Metanephros (tissue), 2 donors: ENCODE results near the gene ABAT. TPM values are rescaled to one million over a fixed set of nuclear protein-coding genes. Genes with fewer than 3 reads are reported as not detected.

ENCODE experiments used
- small RNA-seq: library from RNA; depleted of rRNA; stranded (forward); fragments of <200 nt; gene quantifications from one replicate; pipeline ENCODE3, GENCODE V24; 2014; ENCODE audit warnings: low replicate concordance
- total RNA-seq: library from RNA; depleted of rRNA; stranded (reverse); fragments of >200 nt; gene quantifications from one replicate; pipeline ENCODE4 v1.2.3, GENCODE V29; 2014

Gene ABAT
- total RNA-seq, result 29.8 TPM

GRCh38 chr16:8674413-8675022, at the start of gene ABAT:
TSS of gene ABAT (plus strand) at chr16:8674617. CDS start at chr16:8735740, 61,123 bp downstream.

GRCh38 chr16:8797364-8798173, 123.2 kb downstream of the ABAT start, which contains the start of the genes PMM2 and TMEM186:
TSS of gene PMM2 (plus strand) at chr16:8797839. CDS start at chr16:8797883, 44 bp downstream.
TSS of gene TMEM186 (minus strand) at chr16:8797639. CDS start at chr16:8797614, 25 bp downstream.

Small RNAs within 50 kb of the gene (small RNA-seq; reads per million reads assigned to genes)
- gene AC007224.1 (not detected), gene RN7SL743P (not detected), gene RNU7-63P (not detected)

Other genes with a start within 250 kb of the ABAT start
- not detected for gene TMEM114, start 84.1 kb upstream of the ABAT start, total RNA-seq
- gene METTL22, start 52.9 kb upstream of the ABAT start, total RNA-seq, result 42.9 TPM
- gene TMEM186, start 123.0 kb downstream of the ABAT start, total RNA-seq, result 8.4 TPM
- gene PMM2, start 123.2 kb downstream of the ABAT start, total RNA-seq, result 19.8 TPM
- 81.0 TPM for gene CARHSP1, start 194.4 kb downstream of the ABAT start, total RNA-seq
- gene LITAFD, start 207.7 kb downstream of the ABAT start, total RNA-seq, result not detected